Measurements from ENCODE around the gene TMEM87B.

The TMEM87B gene

GRCh38 chr2:112047537-112048235 lies 7.4 kb upstream of the TMEM87B start:
- Histone ChIP-seq H3K9me3 (ENCODE audit: control insufficient read depth in 5 of 5, low read length in 5 of 5) (peaks cover 0 to 17% (median 9%) of the 10 kb centered on the region in 5 donors), H3K27me3 (ENCODE audit: control insufficient read depth in 5 of 5, insufficient read depth in 4 of 5, low read length in 5 of 5) (no peaks in the 10 kb centered on the region), H3K27ac (ENCODE audit: low read depth, low read length) (no peak overlapping the region), H3K36me3 (ENCODE audit: control insufficient read depth in 5 of 5, insufficient read depth in 5 of 5, low read length in 5 of 5) (no peaks in the 10 kb centered on the region), H3K4me1 (ENCODE audit: control insufficient read depth in 5 of 5, insufficient read depth in 5 of 5, low read length in 5 of 5) (peaks cover 0 to 3% (median 0%) of the 10 kb centered on the region in 5 donors), H3K4me3 (ENCODE audit: low read depth in 1 of 5, low read length in 5 of 5) (no peak overlapping the region), H3K9ac (ENCODE audit: low read length in 5 of 5) (no peak overlapping the region)

- Histone ChIP-seq H3K9me3 (ENCODE audit: control insufficient read depth in 5 of 5, low read length in 5 of 5) (peaks cover 0 to 17% (median 9%) of the 10 kb centered on the region in 5 donors), H3K27ac (ENCODE audit: low read depth, low read length) (no peak overlapping the region), H3K4me3 (ENCODE audit: low read depth in 1 of 5, low read length in 5 of 5) (no peak overlapping the region), H3K4me1 (ENCODE audit: control insufficient read depth in 5 of 5, insufficient read depth in 5 of 5, low read length in 5 of 5) (peaks cover 0 to 3% (median 0%) of the 10 kb centered on the region in 5 donors), H3K36me3 (ENCODE audit: control insufficient read depth in 5 of 5, insufficient read depth in 5 of 5, low read length in 5 of 5) (no peaks in the 10 kb centered on the region), H3K9ac (ENCODE audit: low read length in 5 of 5) (no peak overlapping the region), H3K27me3 (ENCODE audit: control insufficient read depth in 5 of 5, insufficient read depth in 4 of 5, low read length in 5 of 5) (no peaks in the 10 kb centered on the region)
These were observed 6.9 kb upstream of the TMEM87B start for GRCh38 chr2:112048236-112048592.

- H3K9ac ChIP-seq (ENCODE audit: low read length in 5 of 5): no peak overlapping the region
- H3K4me1 ChIP-seq (ENCODE audit: control insufficient read depth in 5 of 5, insufficient read depth in 5 of 5, low read length in 5 of 5): peaks cover 2 to 6% (median 6%) of the 10 kb centered on the region in 5 donors
- H3K4me3 ChIP-seq (ENCODE audit: low read depth in 1 of 5, low read length in 5 of 5): no peak overlapping the region
- peaks cover 0 to 17% (median 9%) of the 10 kb centered on the region in 5 donors for H3K9me3 ChIP-seq (ENCODE audit: control insufficient read depth in 5 of 5, low read length in 5 of 5)
- H3K27ac ChIP-seq (ENCODE audit: low read depth, low read length): no peak overlapping the region
- H3K36me3 ChIP-seq (ENCODE audit: control insufficient read depth in 5 of 5, insufficient read depth in 5 of 5, low read length in 5 of 5): no peaks in the 10 kb centered on the region
- no peaks in the 10 kb centered on the region for H3K27me3 ChIP-seq (ENCODE audit: control insufficient read depth in 5 of 5, insufficient read depth in 4 of 5, low read length in 5 of 5)
These were observed 6.2 kb upstream of the TMEM87B start for GRCh38 chr2:112048887-112049286.

- H3K4me1 ChIP-seq (ENCODE audit: control insufficient read depth in 5 of 5, insufficient read depth in 5 of 5, low read length in 5 of 5): peaks cover 3 to 9% (median 7%) of the 10 kb centered on the region in 5 donors
- peaks cover 0 to 6% (median 2%) of the 10 kb centered on the region in 5 donors for H3K9me3 ChIP-seq (ENCODE audit: control insufficient read depth in 5 of 5, low read length in 5 of 5)
- no peak overlapping the region for H3K4me3 ChIP-seq (ENCODE audit: low read depth in 1 of 5, low read length in 5 of 5)
- no peaks in the 10 kb centered on the region for H3K27me3 ChIP-seq (ENCODE audit: control insufficient read depth in 5 of 5, insufficient read depth in 4 of 5, low read length in 5 of 5)
- H3K36me3 ChIP-seq (ENCODE audit: control insufficient read depth in 5 of 5, insufficient read depth in 5 of 5, low read length in 5 of 5): no peaks in the 10 kb centered on the region
- H3K27ac ChIP-seq (ENCODE audit: low read depth, low read length): no peak overlapping the region
- H3K9ac ChIP-seq (ENCODE audit: low read length in 5 of 5): no peak overlapping the region
These were observed 4.8 kb upstream of the TMEM87B start for GRCh38 chr2:112050316-112050715.

- peak overlapping the region; percentile 73 to 91 (median 86) for H3K4me3 ChIP-seq (ENCODE audit: low read depth in 1 of 5, low read length in 5 of 5)
- no peaks in the 10 kb centered on the region for H3K36me3 ChIP-seq (ENCODE audit: control insufficient read depth in 5 of 5, insufficient read depth in 5 of 5, low read length in 5 of 5)
- no peaks in the 10 kb centered on the region for H3K9me3 ChIP-seq (ENCODE audit: control insufficient read depth in 5 of 5, low read length in 5 of 5)
- H3K27me3 ChIP-seq (ENCODE audit: control insufficient read depth in 5 of 5, insufficient read depth in 4 of 5, low read length in 5 of 5): no peaks in the 10 kb centered on the region
- peak overlapping the region; percentile 47 for H3K27ac ChIP-seq (ENCODE audit: low read depth, low read length)
- peaks cover 3 to 30% (median 23%) of the 10 kb centered on the region in 5 donors for H3K4me1 ChIP-seq (ENCODE audit: control insufficient read depth in 5 of 5, insufficient read depth in 5 of 5, low read length in 5 of 5)
- peak overlapping the region in 3 of 5 donors; percentile 55 to 71 (median 60) for H3K9ac ChIP-seq (ENCODE audit: low read length in 5 of 5)
These were observed 887 bp upstream of the TMEM87B start for GRCh38 chr2:112053917-112054846.

- H3K36me3 ChIP-seq (ENCODE audit: control insufficient read depth in 5 of 5, insufficient read depth in 5 of 5, low read length in 5 of 5): peaks cover 0 to 3% (median 0%) of the 10 kb centered on the region in 5 donors
- no peaks in the 10 kb centered on the region for H3K27me3 ChIP-seq (ENCODE audit: control insufficient read depth in 5 of 5, insufficient read depth in 4 of 5, low read length in 5 of 5)
- H3K9me3 ChIP-seq (ENCODE audit: control insufficient read depth in 5 of 5, low read length in 5 of 5): no peaks in the 10 kb centered on the region
- peak overlapping the region; percentile 8 to 92 (median 88) for H3K9ac ChIP-seq (ENCODE audit: low read length in 5 of 5)
- H3K4me3 ChIP-seq (ENCODE audit: low read depth in 1 of 5, low read length in 5 of 5): peak overlapping the region; percentile 74 to 89 (median 81)
- H3K27ac ChIP-seq (ENCODE audit: low read depth, low read length): peak overlapping the region; percentile 62
- H3K4me1 ChIP-seq (ENCODE audit: control insufficient read depth in 5 of 5, insufficient read depth in 5 of 5, low read length in 5 of 5): peaks cover 3 to 30% (median 23%) of the 10 kb centered on the region in 5 donors
These were observed 909 bp downstream of the TMEM87B start for GRCh38 chr2:112055730-112056625.

GRCh38 chr2:112056626-112056987 lies 1.5 kb downstream of the TMEM87B start:
- H3K9ac ChIP-seq (ENCODE audit: low read length in 5 of 5): no peak overlapping the region
- H3K27ac ChIP-seq (ENCODE audit: low read depth, low read length): peak overlapping the region; percentile 62
- H3K4me3 ChIP-seq (ENCODE audit: low read depth in 1 of 5, low read length in 5 of 5): peak overlapping the region in 4 of 5 donors; percentile 74 to 89 (median 80)

GRCh38 chr2:112059671-112060070 lies 4.6 kb downstream of the TMEM87B start:
- no peak overlapping the region for H3K27ac ChIP-seq (ENCODE audit: low read depth, low read length)
- peaks cover 0 to 28% (median 18%) of the 10 kb centered on the region in 5 donors for H3K4me1 ChIP-seq (ENCODE audit: control insufficient read depth in 5 of 5, insufficient read depth in 5 of 5, low read length in 5 of 5)
- H3K9ac ChIP-seq (ENCODE audit: low read length in 5 of 5): no peak overlapping the region
- H3K27me3 ChIP-seq (ENCODE audit: control insufficient read depth in 5 of 5, insufficient read depth in 4 of 5, low read length in 5 of 5): no peaks in the 10 kb centered on the region
- H3K4me3 ChIP-seq (ENCODE audit: low read depth in 1 of 5, low read length in 5 of 5): no peak overlapping the region
- no peaks in the 10 kb centered on the region for H3K9me3 ChIP-seq (ENCODE audit: control insufficient read depth in 5 of 5, low read length in 5 of 5)
- peaks cover 0 to 20% (median 12%) of the 10 kb centered on the region in 5 donors for H3K36me3 ChIP-seq (ENCODE audit: control insufficient read depth in 5 of 5, insufficient read depth in 5 of 5, low read length in 5 of 5)

More at GRCh38 chr2:112056626-112056987, 1.5 kb downstream of the TMEM87B start:
- no peaks in the 10 kb centered on the region for H3K27me3 ChIP-seq (ENCODE audit: control insufficient read depth in 5 of 5, insufficient read depth in 4 of 5, low read length in 5 of 5)
- H3K36me3 ChIP-seq (ENCODE audit: control insufficient read depth in 5 of 5, insufficient read depth in 5 of 5, low read length in 5 of 5): peaks cover 0 to 7% (median 0%) of the 10 kb centered on the region in 5 donors
- peaks cover 3 to 32% (median 23%) of the 10 kb centered on the region in 5 donors for H3K4me1 ChIP-seq (ENCODE audit: control insufficient read depth in 5 of 5, insufficient read depth in 5 of 5, low read length in 5 of 5)
- no peaks in the 10 kb centered on the region for H3K9me3 ChIP-seq (ENCODE audit: control insufficient read depth in 5 of 5, low read length in 5 of 5)

GRCh38 chr2:112061299-112061698 lies 6.2 kb downstream of the TMEM87B start:
- peaks cover 0 to 21% (median 8%) of the 10 kb centered on the region in 5 donors for H3K4me1 ChIP-seq (ENCODE audit: control insufficient read depth in 5 of 5, insufficient read depth in 5 of 5, low read length in 5 of 5)
- no peak overlapping the region for H3K4me3 ChIP-seq (ENCODE audit: low read depth in 1 of 5, low read length in 5 of 5)
- no peak overlapping the region for H3K9ac ChIP-seq (ENCODE audit: low read length in 5 of 5)
- H3K36me3 ChIP-seq (ENCODE audit: control insufficient read depth in 5 of 5, insufficient read depth in 5 of 5, low read length in 5 of 5): peaks cover 0 to 22% (median 20%) of the 10 kb centered on the region in 5 donors
- no peaks in the 10 kb centered on the region for H3K9me3 ChIP-seq (ENCODE audit: control insufficient read depth in 5 of 5, low read length in 5 of 5)
- H3K27ac ChIP-seq (ENCODE audit: low read depth, low read length): no peak overlapping the region
- no peaks in the 10 kb centered on the region for H3K27me3 ChIP-seq (ENCODE audit: control insufficient read depth in 5 of 5, insufficient read depth in 4 of 5, low read length in 5 of 5)

Data from subcutaneous abdominal adipose tissue (tissue), 5 donors.